K562 (cell line): Measurements from ENCODE around the gene COL23A1. TPM values are rescaled to one million over a fixed set of nuclear protein-coding genes. Genes with fewer than 3 reads are reported as not detected.

Experiments
- KLF10 ChIP-seq: fragments of 250-450 bp; sonication (Bioruptor Pico); IDR thresholded peaks from 2 replicates; pipeline ENCODE4 v1.6.1; 2021; ENCODE audit warnings: matching md5 sums
- MBD2 ChIP-seq: sonication (generic); IDR thresholded peaks from 2 replicates; pipeline ENCODE4 v1.6.1; 2016; ENCODE audit warnings: low read depth, borderline replicate concordance
- POLR2AphosphoS2 ChIP-seq: IDR thresholded peaks from 2 replicates; pipeline ENCODE4 v1.6.1; 2012; ENCODE audit warnings: low read length, improper control_type of control experiment
- PREB ChIP-seq: sonication (generic); formaldehyde crosslinking; IDR thresholded peaks from 2 replicates; pipeline ENCODE4 v1.8.1; 2023; ENCODE audit warnings: mild to moderate bottlenecking, missing genetic modification reagents
- SOX6 ChIP-seq: fragments of 450-650 bp; IDR thresholded peaks from 2 replicates; pipeline ENCODE4 v1.6.1; 2014; ENCODE audit warnings: mild to moderate bottlenecking
- ZBTB17 ChIP-seq: fragments of 450-650 bp; formaldehyde crosslinking; IDR thresholded peaks from 2 replicates; pipeline ENCODE4 v1.4.0; 2020; ENCODE audit warnings: mild to moderate bottlenecking
- ZFP30 ChIP-seq: fragments of 250-450 bp; sonication (Bioruptor Pico); IDR thresholded peaks from 2 replicates; pipeline ENCODE4 v1.8.0; 2022; ENCODE audit warnings: moderate library complexity, mild to moderate bottlenecking, inconsistent platforms, borderline replicate concordance
- ZNF408 ChIP-seq: fragments of 250-450 bp; sonication (Bioruptor Pico); IDR thresholded peaks from 2 replicates; pipeline ENCODE4 v1.4.0; 2020; ENCODE audit warnings: low read depth, mild to moderate bottlenecking, moderate library complexity
- polyA plus RNA-seq, 8 experiments: library from polyadenylated mRNA; depleted of rRNA in 4 of 8; stranded (reverse) in 5 of 8; unstranded in 3 of 8; fragments of >200 nt; fragmentation: Nextera tagmentation in 2 of 8; fragmentation: Illumina TruSeq in 1 of 8; extraction: Ambion mirVana in 2 of 8; extraction: Trizol in 1 of 8; gene quantifications; 2 replicates each; pipeline versions ENCODE4 v1.2.1 to v1.2.3, GENCODE V29; 2011 to 2014; ENCODE audit warnings: inconsistent platforms in 1 of 8, missing spikeins in 1 of 8
- total RNA-seq, 7 experiments: library from RNA; depleted of rRNA in 6 of 7; stranded (reverse); fragments of >200 nt in 6 of 7; fragmentation: Illumina TruSeq in 2 of 7; extraction: Trizol in 2 of 7; gene quantifications; 2 replicates each; pipeline versions ENCODE4 v1.2.1 to v1.2.3, GENCODE V29; 2011 to 2021; ENCODE audit warnings: low replicate concordance in 1 of 7
- TF ChIP-seq, protein P1 (sequence below): IDR thresholded peaks from 2 replicates; pipeline ENCODE4 v1.6.1; 2011; ENCODE audit not compliant: insufficient read length; ENCODE audit errors: extremely low read depth

The COL23A1 gene
- total and polyA plus RNA-seq, 9 of the 15 experiments (the other 6 are each of a cell fraction or from before 2014, with no cell fraction given), result 0.09 TPM; not detected in 8

- TF ChIP-seq, protein P1, sequence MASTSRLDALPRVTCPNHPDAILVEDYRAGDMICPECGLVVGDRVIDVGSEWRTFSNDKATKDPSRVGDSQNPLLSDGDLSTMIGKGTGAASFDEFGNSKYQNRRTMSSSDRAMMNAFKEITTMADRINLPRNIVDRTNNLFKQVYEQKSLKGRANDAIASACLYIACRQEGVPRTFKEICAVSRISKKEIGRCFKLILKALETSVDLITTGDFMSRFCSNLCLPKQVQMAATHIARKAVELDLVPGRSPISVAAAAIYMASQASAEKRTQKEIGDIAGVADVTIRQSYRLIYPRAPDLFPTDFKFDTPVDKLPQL, result no peak
- TF ChIP-seq ZBTB17 (CRISPR knock-in tag) (no peak), KLF10 (CRISPR knock-in tag) (no peak), SOX6 (no peak), MBD2 (no peak), POLR2AphosphoS2 (peak; percentile 63; the same call in 1 of the 2 replicates), PREB (CRISPR knock-in tag) (no peak), ZNF408 (CRISPR knock-in tag) (no peak), ZFP30 (CRISPR knock-in tag) (no peak)
These were observed 380.1 kb downstream of the COL23A1 start (continued) for GRCh38 chr5:178210073-178210535.
